ENCODE measurements around the gene MED29.
A peak's percentile ranks its signal among the peaks of the same experiment; 100 is the strongest.

MED29 gene

GRCh38 chr19:39349326-39349725 is 41.9 kb upstream of the MED29 start:
- TF ChIP-seq CTCF (IDR thresholded peaks at IDR 0.05; ENCODE audit: extremely low read depth, insufficient read depth, missing control alignments): no peak
- no peak for DNase-seq (ENCODE audit: low spot score)
- in situ Hi-C loops (cut with MboI; ENCODE audit: low pct_unique_long_range_greater_than_20kb, low sequenced_read_pairs, unreplicated experiment): no loop called here

- no peak for TF ChIP-seq CTCF (IDR thresholded peaks at IDR 0.05; ENCODE audit: extremely low read depth, insufficient read depth, missing control alignments)
- in situ Hi-C loops (cut with MboI; ENCODE audit: low pct_unique_long_range_greater_than_20kb, low sequenced_read_pairs, unreplicated experiment): no loop called here
- no peak for DNase-seq (ENCODE audit: low spot score)
These were observed 41.0 kb upstream of the MED29 start for GRCh38 chr19:39350156-39350555.

- peak; percentile 92 for DNase-seq (ENCODE audit: low spot score)
- peak; percentile 32 for TF ChIP-seq CTCF (IDR thresholded peaks at IDR 0.05; ENCODE audit: extremely low read depth, insufficient read depth, missing control alignments)
- in situ Hi-C loops (cut with MboI; ENCODE audit: low pct_unique_long_range_greater_than_20kb, low sequenced_read_pairs, unreplicated experiment): no loop called here
These were observed 39.6 kb upstream of the MED29 start for GRCh38 chr19:39351537-39352064.

- no peak for TF ChIP-seq CTCF (IDR thresholded peaks at IDR 0.05; ENCODE audit: extremely low read depth, insufficient read depth, missing control alignments)
- no peak for DNase-seq (ENCODE audit: low spot score)
- in situ Hi-C loops (cut with MboI; ENCODE audit: low pct_unique_long_range_greater_than_20kb, low sequenced_read_pairs, unreplicated experiment): no loop called here
These were observed 38.6 kb upstream of the MED29 start for GRCh38 chr19:39352381-39353255.

GRCh38 chr19:39355253-39355652 is 35.9 kb upstream of the MED29 start:
- in situ Hi-C loops (cut with MboI; ENCODE audit: low pct_unique_long_range_greater_than_20kb, low sequenced_read_pairs, unreplicated experiment): no loop called here
- no peak for TF ChIP-seq CTCF (IDR thresholded peaks at IDR 0.05; ENCODE audit: extremely low read depth, insufficient read depth, missing control alignments)

GRCh38 chr19:39356073-39356472 is 35.1 kb upstream of the MED29 start:
- TF ChIP-seq CTCF (IDR thresholded peaks at IDR 0.05; ENCODE audit: extremely low read depth, insufficient read depth, missing control alignments): no peak
- no peak for DNase-seq (ENCODE audit: low spot score)
- in situ Hi-C loops (cut with MboI; ENCODE audit: low pct_unique_long_range_greater_than_20kb, low sequenced_read_pairs, unreplicated experiment): no loop called here

More at GRCh38 chr19:39355253-39355652, 35.9 kb upstream of the MED29 start:
- DNase-seq (ENCODE audit: low spot score): no peak

All from GM13977 (cell line).